T-helper 22 cell (primary cell): Measurements from ENCODE around the gene FAM234B.

Experiments used
- DNase-seq: peaks from one replicate; pipeline ENCODE4 v3.0.0-alpha.2; 2020; ENCODE audit warnings: low read depth

FAM234B gene

GRCh38 chr12:13093191-13093847, 49.1 kb downstream of the FAM234B start:
- no peak for DNase-seq

- DNase-seq, result no peak
Observed at GRCh38 chr12:13093848-13094220, 49.7 kb downstream of the FAM234B start.

- DNase-seq, result no peak
Observed at GRCh38 chr12:13094367-13094766, 50.2 kb downstream of the FAM234B start.

GRCh38 chr12:13095266-13095995, 51.2 kb downstream of the FAM234B start:
- no peak for DNase-seq

- DNase-seq, result no peak
Observed at GRCh38 chr12:13097491-13098011, 53.4 kb downstream of the FAM234B start.

DNA sequence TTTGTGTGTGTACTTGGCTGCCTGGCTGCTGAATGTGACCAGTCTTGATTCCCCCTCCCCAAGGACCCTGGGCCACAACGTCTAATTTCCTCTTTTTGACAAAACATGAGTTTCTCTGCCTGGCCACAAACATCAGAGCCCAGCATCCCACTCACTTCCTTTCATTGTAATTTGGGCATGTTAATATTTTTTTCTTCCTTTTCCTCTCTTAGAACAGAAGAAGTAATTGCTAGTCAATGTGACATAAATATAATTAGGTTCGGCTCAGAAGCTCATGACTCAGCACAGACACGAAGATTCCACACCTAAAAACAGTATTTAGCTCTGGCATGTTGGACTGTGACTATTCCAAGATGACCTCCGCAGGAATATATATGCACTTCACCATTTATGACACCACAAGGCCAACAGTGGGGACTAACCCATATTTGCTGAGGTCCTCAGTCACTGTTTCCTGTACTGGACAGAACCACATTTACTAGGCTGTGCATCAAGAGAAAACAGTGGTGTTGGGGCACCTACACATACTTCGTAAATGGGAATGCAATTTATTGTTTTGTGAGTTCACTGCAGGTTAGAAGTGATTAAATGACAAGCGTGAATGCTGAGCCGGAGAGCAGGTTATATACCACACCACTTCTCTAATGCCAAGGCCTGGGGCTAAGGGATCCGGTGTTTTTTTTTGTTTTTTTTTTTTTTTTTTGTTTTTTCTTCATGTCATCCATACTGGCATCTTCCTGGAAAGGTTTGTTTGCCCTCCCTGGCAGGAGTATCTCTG, 55.1 kb downstream of the FAM234B start:
- DNase-seq, result no peak

DNA sequence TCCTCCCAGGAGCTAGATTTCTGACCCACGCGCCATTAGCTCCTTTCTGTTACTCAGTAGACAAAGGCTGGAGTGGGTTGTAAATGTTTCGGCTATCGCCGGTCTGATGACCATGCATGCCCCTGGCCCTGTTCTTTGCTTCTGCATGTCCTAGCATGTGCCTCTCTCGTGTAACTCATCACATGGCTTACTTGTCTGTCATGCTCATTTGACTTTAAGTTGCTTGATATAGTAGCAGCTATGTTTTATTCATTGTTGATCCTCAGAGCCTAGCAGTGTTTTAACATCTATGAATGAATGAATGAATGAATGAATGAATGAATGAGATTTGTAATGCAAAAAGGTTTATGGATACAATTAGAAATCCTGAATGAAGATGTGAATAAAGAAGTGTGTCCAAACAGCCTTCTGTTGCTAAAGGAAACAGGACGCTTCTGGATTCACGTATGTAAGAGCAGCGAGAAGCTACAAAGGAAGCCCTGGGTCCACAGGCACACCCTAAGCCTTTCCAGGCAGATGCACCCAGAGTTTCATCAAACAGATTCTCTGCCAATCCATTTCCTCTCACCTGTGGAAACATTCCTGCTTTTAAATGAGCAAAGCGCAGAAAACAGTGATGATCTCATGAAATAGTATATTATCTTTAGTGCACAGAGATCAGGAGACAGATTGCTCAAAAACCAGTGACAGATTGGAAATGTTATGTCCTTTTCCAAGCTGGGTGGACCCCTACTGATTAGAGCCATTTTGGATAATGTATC, 55.8 kb downstream of the FAM234B start:
- no peak for DNase-seq

DNA sequence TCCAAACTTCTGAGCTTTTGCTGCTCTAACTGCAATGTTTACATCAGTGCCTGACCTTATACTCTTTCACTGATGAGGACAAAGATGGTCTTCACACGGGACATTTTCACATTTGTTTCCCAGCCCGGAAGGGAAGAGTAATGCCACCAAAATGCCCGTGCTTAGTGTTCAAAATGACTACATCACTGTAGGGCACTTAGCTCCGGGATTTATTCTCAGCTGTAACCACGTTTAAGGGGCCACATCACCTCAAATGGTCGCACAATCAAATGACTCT, 56.4 kb downstream of the FAM234B start:
- no peak for DNase-seq

DNA sequence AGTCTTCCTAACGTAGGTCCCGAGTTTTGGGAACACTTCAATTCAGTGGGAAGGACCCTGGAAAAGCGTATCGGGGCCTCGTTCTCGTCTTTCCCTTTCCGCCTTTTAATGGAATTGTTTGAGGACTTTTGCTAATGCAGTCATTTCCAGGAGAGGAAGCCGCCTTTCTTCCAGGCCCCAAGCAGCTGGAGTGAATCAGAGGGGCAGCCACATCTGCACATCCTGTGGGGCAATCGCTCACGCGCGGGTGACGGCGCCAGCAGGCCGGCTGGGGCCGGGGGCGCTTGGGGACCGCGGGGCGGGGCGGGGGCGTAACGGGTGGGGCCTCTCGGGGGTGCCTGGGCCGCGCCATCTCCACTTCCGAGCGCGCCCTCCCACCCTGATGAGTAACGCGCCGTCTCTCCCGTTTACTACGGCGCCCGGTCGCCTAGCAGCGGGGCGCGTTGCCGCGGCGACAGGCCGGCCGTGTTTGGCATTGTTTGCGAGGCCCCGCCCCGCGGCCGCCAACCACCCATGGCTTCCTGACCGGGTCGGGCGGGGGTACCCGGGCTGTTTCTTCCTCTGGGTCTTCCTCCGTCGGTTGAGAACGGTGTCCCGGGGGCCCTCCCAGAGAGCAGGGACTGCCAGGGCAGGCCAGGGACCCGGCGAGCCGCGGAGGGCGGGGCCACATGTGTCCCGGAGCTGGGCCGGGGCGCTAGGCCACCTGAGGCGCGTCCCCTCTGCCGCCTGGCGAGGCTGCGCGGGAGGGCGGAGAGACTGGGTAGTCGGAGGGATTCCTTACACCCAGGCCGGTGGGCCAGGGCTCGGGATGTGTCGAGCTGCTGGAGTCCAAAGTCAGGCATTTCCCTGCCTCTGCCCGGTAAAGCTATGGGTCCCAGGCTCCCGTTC, 56.9 kb downstream of the FAM234B start:
- peak; percentile 93 for DNase-seq

- DNase-seq, result peak; percentile 16
Observed at GRCh38 chr12:13101821-13102375, 57.7 kb downstream of the FAM234B start.

GRCh38 chr12:13102461-13103195, 58.4 kb downstream of the FAM234B start:
- DNase-seq, result no peak

- DNase-seq, result no peak
Observed at GRCh38 chr12:13103391-13104033, 59.3 kb downstream of the FAM234B start, which contains the start of gene GSG1. Gene GSG1 (minus strand): TSS chr12:13103667. CDS start chr12:13103512, 155 bp downstream.

GRCh38 chr12:13104409-13104808, 60.2 kb downstream of the FAM234B start:
- DNase-seq, result no peak

DNA sequence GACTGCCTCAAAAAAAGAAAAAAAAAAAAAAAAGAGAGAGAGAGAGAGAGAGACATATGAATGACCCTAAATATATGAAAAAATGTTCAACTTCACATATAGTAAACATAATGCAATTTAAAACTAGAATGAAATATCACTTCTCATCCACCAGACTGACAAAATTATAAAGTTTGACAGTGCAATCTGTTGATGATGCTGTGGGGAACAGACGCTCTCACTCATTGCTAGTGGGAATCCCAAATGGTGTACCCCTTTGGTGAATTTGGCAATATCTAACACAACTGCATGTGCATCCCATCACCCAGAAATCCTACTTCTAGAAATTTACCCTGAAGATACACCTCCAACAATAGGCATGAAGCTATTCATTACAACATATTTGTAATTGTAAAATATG, 61.6 kb downstream of the FAM234B start:
- no peak for DNase-seq

GRCh38 chr12:13106666-13107065, 62.5 kb downstream of the FAM234B start:
- no peak for DNase-seq

GRCh38 chr12:13112968-13113367, 68.8 kb downstream of the FAM234B start:
- no peak for DNase-seq

DNA sequence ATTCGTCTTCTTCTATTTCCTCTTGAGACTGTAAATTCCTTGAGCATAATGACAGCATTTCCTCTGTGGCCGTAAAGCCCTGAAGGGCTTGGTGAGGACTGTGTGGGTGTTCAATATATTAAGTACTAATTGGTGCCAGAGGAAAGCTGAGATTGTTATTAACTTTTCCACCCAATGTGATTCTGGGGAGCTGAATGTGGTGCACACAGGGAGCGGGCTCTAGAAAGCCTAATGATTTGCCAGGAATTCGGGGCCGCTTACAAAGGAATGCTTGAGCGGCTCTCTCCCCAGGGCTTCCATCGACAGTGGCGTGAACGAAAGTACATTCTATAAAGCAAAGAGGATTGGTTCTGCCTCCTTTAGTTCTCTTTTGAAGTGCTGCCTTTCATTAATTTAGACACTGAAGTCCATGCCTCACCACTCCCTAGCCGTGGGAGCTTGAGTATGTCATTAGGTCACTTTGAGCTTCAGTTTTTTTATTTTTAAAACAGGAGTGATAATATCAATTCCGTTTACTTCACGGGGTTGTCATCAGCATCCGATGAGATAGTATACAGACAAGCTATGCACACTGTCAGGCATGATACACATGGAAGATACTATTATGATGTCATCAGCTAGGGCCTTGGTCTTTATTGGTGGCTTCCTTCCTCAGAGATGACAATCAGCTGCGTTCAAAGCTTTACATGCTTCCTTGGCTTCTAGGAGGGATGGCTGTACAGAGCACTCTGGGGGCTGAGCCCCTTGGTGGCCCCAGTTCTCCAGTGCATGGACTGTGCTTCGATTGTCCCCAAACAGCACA, 70.3 kb downstream of the FAM234B start:
- no peak for DNase-seq

GRCh38 chr12:13116259-13116658, 72.1 kb downstream of the FAM234B start:
- DNase-seq, result no peak

- no peak for DNase-seq
Observed at GRCh38 chr12:13117029-13117428, 72.8 kb downstream of the FAM234B start.
